ENCODE data around the gene TBX21. TPM values are rescaled to one million over a fixed set of nuclear protein-coding genes. Genes with fewer than 3 reads are reported as not detected.
A peak's percentile ranks its signal among the peaks of the same experiment; 100 is the strongest.

TBX21 gene, protein sequence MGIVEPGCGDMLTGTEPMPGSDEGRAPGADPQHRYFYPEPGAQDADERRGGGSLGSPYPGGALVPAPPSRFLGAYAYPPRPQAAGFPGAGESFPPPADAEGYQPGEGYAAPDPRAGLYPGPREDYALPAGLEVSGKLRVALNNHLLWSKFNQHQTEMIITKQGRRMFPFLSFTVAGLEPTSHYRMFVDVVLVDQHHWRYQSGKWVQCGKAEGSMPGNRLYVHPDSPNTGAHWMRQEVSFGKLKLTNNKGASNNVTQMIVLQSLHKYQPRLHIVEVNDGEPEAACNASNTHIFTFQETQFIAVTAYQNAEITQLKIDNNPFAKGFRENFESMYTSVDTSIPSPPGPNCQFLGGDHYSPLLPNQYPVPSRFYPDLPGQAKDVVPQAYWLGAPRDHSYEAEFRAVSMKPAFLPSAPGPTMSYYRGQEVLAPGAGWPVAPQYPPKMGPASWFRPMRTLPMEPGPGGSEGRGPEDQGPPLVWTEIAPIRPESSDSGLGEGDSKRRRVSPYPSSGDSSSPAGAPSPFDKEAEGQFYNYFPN
- total RNA-seq (2021) (0.15 to 0.18 TPM in 2 of 3 replicates, not detected in the other), Bru-seq, nascent RNA (percentile 4 among the genes with signal in this experiment)
- long read RNA-seq, experiment 1: 0 reads
- long read RNA-seq, experiment 2: 0 reads
- long read RNA-seq, experiment 3: 0 reads

DNA sequence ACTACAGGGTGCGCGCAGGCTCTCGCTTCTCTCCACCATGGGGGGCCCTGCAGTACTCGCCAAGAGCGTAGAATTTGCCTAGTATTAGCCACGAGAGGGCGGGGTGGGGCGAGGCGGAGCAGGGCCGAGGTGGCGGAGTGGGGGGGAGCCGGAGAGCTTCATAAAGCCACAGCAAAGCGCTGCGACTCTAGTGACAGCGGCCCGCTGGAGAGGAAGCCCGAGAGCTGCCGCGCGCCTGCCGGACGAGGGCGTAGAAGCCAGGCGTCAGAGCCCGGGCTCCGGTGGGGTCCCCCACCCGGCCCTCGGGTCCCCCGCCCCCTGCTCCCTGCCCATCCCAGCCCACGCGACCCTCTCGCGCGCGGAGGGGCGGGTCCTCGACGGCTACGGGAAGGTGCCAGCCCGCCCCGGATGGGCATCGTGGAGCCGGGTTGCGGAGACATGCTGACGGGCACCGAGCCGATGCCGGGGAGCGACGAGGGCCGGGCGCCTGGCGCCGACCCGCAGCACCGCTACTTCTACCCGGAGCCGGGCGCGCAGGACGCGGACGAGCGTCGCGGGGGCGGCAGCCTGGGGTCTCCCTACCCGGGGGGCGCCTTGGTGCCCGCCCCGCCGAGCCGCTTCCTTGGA is at the start of gene TBX21:
Gene TBX21 (plus strand): TSS at position 190 of the 627 bp plus-strand sequence. CDS start 219 bp downstream, at position 409.
- Mint-ChIP-seq H3K4me1 (peaks cover 9% of the 10 kb centered on the region), H3K27me3 (ENCODE audit: low read depth) (peaks cover 77% of the 10 kb centered on the region), H3K36me3 (no peaks in the 10 kb centered on the region), H3K27ac (no peak within 1 kb of the TSS), H3K4me3 (peak within 1 kb of the TSS; percentile 81), H3K9me3 (no peaks in the 10 kb centered on the region)
- peak; percentile 79 for DNase-seq (ENCODE audit: low spot score)
- POLR2A ChIA-PET: interaction anchor here (0.9 to 1.5 kb wide), 2 partner anchors 69 to 84 kb away, joined by 4 read pairs; partner anchors contain the start of gene KPNB1
- CTCF ChIA-PET: interaction anchor here (0.9 to 2.4 kb wide), 22 partner anchors 9 to 214 kb away, joined by 3 to 33 read pairs (median 6); partner anchors contain the start of genes KPNB1, LRRC46, MRPL10 and TBKBP1
- no peak for TF ChIP-seq NFYB (CRISPR knock-in tag; conservative IDR thresholded peaks at IDR 0.05; ENCODE audit: low read depth)
- TF ChIP-seq, protein P1, sequence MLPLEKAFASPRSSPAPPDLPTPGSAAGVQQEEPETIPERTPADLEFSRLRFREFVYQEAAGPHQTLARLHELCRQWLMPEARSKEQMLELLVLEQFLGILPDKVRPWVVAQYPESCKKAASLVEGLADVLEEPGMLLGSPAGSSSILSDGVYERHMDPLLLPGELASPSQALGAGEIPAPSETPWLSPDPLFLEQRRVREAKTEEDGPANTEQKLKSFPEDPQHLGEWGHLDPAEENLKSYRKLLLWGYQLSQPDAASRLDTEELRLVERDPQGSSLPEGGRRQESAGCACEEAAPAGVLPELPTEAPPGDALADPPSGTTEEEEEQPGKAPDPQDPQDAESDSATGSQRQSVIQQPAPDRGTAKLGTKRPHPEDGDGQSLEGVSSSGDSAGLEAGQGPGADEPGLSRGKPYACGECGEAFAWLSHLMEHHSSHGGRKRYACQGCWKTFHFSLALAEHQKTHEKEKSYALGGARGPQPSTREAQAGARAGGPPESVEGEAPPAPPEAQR (CRISPR knock-in tag; IDR thresholded peaks at IDR 0.05): no peak
- TF ChIP-seq, protein P2, sequence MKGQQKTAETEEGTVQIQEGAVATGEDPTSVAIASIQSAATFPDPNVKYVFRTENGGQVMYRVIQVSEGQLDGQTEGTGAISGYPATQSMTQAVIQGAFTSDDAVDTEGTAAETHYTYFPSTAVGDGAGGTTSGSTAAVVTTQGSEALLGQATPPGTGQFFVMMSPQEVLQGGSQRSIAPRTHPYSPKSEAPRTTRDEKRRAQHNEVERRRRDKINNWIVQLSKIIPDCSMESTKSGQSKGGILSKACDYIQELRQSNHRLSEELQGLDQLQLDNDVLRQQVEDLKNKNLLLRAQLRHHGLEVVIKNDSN (CRISPR knock-in tag; IDR thresholded peaks at IDR 0.05): no peak
- TF ChIP-seq, protein P3, sequence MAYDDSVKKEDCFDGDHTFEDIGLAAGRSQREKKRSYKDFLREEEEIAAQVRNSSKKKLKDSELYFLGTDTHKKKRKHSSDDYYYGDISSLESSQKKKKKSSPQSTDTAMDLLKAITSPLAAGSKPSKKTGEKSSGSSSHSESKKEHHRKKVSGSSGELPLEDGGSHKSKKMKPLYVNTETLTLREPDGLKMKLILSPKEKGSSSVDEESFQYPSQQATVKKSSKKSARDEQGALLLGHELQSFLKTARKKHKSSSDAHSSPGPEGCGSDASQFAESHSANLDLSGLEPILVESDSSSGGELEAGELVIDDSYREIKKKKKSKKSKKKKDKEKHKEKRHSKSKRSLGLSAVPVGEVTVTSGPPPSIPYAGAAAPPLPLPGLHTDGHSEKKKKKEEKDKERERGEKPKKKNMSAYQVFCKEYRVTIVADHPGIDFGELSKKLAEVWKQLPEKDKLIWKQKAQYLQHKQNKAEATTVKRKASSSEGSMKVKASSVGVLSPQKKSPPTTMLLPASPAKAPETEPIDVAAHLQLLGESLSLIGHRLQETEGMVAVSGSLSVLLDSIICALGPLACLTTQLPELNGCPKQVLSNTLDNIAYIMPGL (CRISPR knock-in tag; IDR thresholded peaks at IDR 0.05): 0 out of 2 replicates have a peak, but pooled peaks have one; percentile 46
- TF ChIP-seq ESRRA (CRISPR knock-in tag; IDR thresholded peaks at IDR 0.05; ENCODE audit: borderline replicate concordance): peak; percentile 44; the same call in 1 of the 2 replicates
- TF ChIP-seq ZNF423 (CRISPR knock-in tag; IDR thresholded peaks at IDR 0.05): peak; percentile 34; the same call in 1 of the 2 replicates
- peak; percentile 79 for ATAC-seq

DNA sequence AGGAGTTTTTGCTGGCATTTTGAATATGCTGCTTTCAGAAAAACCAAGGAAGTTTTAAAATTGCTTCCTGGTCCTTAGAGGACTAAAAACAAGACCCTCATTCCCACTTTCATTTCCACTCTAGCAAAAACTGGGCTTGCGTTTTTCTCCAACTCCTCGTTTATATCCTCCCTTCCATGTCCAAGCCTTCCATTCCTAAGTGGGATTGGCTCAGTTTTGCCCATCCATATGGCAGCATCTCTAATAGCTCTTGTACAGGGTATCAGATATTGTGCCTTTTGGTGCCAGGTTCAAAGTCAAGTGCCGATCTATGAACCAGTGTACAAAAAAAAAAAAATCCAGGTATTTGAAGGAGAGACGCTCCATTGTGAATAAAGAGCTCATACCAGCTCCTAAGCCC is 49.0 kb upstream of the TBX21 start:
- CTCF ChIA-PET: interaction anchor here (0.6 kb wide), 1 partner anchor 58 kb away, joined by 3 read pairs; no protein-coding TSS in a partner anchor
- DNase-seq (ENCODE audit: low spot score) (no peak), ATAC-seq (no peak)
- no peak overlapping the region for H3K4me3 Mint-ChIP-seq
- H3K36me3 Mint-ChIP-seq: peaks cover 44% of the 10 kb centered on the region
- POLR2A ChIA-PET: interaction anchor here (0.7 kb wide), 1 partner anchor 30 kb away, joined by 3 read pairs; no protein-coding TSS in a partner anchor
- TF ChIP-seq, protein P3 (CRISPR knock-in tag; IDR thresholded peaks at IDR 0.05): no peak
- 0 out of 2 replicates have a peak, but pooled peaks have one; percentile 13 for TF ChIP-seq PRRX2 (CRISPR knock-in tag; IDR thresholded peaks at IDR 0.05)
- no peaks in the 10 kb centered on the region for H3K27me3 Mint-ChIP-seq (ENCODE audit: low read depth)
- no peaks in the 10 kb centered on the region for H3K9me3 Mint-ChIP-seq
- peak overlapping the region; percentile 63; the same call in 1 of the 2 replicates for H3K27ac Mint-ChIP-seq
- peaks cover 26% of the 10 kb centered on the region for H3K4me1 Mint-ChIP-seq

DNA sequence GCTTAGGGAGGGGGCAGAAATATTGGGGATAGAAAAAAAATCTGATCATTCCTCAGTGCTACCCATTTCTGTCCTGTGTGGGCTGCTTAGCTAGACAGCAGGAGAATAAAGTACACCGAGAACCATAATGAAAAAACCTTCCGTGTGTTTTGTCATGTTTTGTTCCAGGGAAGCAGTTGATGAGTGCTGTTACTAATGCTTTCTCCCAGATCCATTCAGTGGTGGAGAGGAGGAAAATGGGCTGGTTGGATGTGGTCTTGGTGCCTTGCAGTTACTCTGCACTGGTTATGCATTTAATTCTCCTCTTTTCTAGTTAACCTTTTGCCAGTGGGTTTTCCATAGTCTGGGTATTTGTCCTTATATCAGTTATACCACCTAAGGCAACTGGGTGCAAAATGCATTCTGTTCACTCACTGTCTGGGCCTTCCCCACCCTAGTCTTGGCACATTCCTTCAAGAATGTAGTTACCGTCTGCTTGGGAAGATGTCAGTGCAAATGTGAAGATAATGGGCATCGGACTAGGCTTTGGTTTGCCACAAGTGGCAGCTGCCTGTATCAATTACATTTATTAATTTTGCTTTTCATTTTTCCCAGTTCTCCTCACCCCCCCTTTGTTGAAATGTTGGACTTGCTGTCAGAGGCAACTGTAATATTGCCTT is 48.4 kb upstream of the TBX21 start:
- H3K27ac Mint-ChIP-seq: peak overlapping the region; percentile 63
- ChIA-PET POLR2A (interaction anchor here (0.7 kb wide), 1 partner anchor 30 kb away, joined by 3 read pairs; no protein-coding TSS in a partner anchor), CTCF (interaction anchor here (0.6 kb wide), 1 partner anchor 58 kb away, joined by 3 read pairs; no protein-coding TSS in a partner anchor)
- no peaks in the 10 kb centered on the region for H3K27me3 Mint-ChIP-seq (ENCODE audit: low read depth)
- no peak overlapping the region for H3K4me3 Mint-ChIP-seq
- ATAC-seq (no peak), DNase-seq (ENCODE audit: low spot score) (no peak)
- no peaks in the 10 kb centered on the region for H3K9me3 Mint-ChIP-seq
- peaks cover 26% of the 10 kb centered on the region for H3K4me1 Mint-ChIP-seq
- peaks cover 38% of the 10 kb centered on the region for H3K36me3 Mint-ChIP-seq
- TF ChIP-seq, protein P4, sequence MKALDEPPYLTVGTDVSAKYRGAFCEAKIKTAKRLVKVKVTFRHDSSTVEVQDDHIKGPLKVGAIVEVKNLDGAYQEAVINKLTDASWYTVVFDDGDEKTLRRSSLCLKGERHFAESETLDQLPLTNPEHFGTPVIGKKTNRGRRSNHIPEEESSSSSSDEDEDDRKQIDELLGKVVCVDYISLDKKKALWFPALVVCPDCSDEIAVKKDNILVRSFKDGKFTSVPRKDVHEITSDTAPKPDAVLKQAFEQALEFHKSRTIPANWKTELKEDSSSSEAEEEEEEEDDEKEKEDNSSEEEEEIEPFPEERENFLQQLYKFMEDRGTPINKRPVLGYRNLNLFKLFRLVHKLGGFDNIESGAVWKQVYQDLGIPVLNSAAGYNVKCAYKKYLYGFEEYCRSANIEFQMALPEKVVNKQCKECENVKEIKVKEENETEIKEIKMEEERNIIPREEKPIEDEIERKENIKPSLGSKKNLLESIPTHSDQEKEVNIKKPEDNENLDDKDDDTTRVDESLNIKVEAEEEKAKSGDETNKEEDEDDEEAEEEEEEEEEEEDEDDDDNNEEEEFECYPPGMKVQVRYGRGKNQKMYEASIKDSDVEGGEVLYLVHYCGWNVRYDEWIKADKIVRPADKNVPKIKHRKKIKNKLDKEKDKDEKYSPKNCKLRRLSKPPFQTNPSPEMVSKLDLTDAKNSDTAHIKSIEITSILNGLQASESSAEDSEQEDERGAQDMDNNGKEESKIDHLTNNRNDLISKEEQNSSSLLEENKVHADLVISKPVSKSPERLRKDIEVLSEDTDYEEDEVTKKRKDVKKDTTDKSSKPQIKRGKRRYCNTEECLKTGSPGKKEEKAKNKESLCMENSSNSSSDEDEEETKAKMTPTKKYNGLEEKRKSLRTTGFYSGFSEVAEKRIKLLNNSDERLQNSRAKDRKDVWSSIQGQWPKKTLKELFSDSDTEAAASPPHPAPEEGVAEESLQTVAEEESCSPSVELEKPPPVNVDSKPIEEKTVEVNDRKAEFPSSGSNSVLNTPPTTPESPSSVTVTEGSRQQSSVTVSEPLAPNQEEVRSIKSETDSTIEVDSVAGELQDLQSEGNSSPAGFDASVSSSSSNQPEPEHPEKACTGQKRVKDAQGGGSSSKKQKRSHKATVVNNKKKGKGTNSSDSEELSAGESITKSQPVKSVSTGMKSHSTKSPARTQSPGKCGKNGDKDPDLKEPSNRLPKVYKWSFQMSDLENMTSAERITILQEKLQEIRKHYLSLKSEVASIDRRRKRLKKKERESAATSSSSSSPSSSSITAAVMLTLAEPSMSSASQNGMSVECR (CRISPR knock-in tag; IDR thresholded peaks at IDR 0.05; ENCODE audit: borderline replicate concordance): no peak
- no peak for TF ChIP-seq MYBL2 (CRISPR knock-in tag; IDR thresholded peaks at IDR 0.05)
- 0 out of 2 replicates have a peak, but pooled peaks have one; percentile 9 for TF ChIP-seq NFATC4 (CRISPR knock-in tag; IDR thresholded peaks at IDR 0.05)
